HUES6 (cell line): ENCODE measurements around the gene RELL2.

Experiments
- H3K27ac ChIP-seq: 2 replicates; pipeline ENCODE4 v1.7.0; 2013; ENCODE audit warnings: low read depth, mild to moderate bottlenecking, low read length, inconsistent platforms
- H3K27me3 ChIP-seq: 2 replicates; pipeline ENCODE4 v1.6.1; 2013; ENCODE audit warnings: low read length; ENCODE audit not compliant: control insufficient read depth, insufficient read depth
- H3K36me3 ChIP-seq: 2 replicates; pipeline ENCODE4 v1.6.1; 2013; ENCODE audit warnings: low read length; ENCODE audit not compliant: control insufficient read depth, insufficient read depth
- H3K4me1 ChIP-seq: 2 replicates; pipeline ENCODE4 v1.6.1; 2013; ENCODE audit warnings: low read length; ENCODE audit not compliant: control insufficient read depth, insufficient read depth
- H3K4me3 ChIP-seq: 2 replicates; pipeline ENCODE4 v1.5.1; 2013; ENCODE audit warnings: low read depth, low read length
- H3K9ac ChIP-seq: one replicate; pipeline ENCODE4 v1.6.1; 2013; ENCODE audit warnings: mild to moderate bottlenecking, low read length
- H3K9me3 ChIP-seq: 2 replicates; pipeline ENCODE4 v1.6.1; 2013; ENCODE audit warnings: low read depth, low read length; ENCODE audit not compliant: control insufficient read depth, insufficient read depth

RELL2 gene

DNA sequence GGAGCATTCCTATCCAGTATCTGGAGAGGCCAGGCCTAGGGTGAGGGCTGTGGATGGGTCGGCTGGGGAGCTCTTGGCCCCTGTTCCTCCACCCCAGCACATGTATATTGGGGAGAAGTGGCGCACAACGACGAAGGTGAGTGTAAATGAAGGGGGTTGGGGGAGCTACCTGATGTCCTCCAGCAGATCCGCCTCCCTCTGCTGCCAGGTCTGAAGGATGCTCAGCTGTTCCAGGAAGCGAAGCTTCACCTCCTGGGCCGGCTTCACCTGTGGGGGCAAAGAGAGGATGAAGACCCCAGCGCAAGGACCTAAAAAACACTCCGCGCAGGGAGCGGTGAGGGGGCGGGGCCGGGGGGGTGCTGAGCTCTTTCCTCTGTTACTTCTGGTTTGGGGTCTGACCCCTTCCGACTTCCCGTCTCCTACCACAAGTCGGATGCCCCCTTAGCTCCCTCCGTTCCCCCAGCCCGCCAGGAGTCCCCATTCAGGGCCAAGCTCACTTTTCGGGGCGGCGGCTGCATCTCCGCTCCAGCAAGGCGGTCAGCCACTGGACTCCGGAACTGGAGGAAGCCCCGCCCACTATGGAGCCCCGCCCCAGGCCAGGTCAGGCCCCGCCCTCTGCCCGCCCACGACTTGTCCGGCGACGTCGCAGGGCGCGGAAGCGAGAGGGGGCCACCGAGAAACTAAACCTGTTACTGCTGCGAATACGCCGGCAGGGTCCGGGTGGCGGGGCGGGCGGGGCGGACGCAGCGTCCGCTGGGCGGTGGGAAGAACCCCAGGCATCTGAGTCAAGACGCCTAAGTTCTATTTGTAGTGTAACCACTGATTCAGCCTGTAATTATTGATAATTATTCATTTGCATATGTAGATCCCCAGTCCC, 14.3 kb downstream of the RELL2 start, which contains the start of gene FCHSD1:
Gene FCHSD1 (minus strand): TSS at position 568 of the 877 bp plus-strand sequence. CDS start 50 bp downstream, at position 518.
- Histone ChIP-seq H3K4me3 (peak within 1 kb of the TSS; percentile 84), H3K9me3 (no peaks in the 10 kb centered on the region), H3K9ac (peak within 1 kb of the TSS; percentile 45), H3K27me3 (no peaks in the 10 kb centered on the region), H3K4me1 (peaks cover 13% of the 10 kb centered on the region), H3K36me3 (peaks cover 31% of the 10 kb centered on the region), H3K27ac (no peak within 1 kb of the TSS)

DNA sequence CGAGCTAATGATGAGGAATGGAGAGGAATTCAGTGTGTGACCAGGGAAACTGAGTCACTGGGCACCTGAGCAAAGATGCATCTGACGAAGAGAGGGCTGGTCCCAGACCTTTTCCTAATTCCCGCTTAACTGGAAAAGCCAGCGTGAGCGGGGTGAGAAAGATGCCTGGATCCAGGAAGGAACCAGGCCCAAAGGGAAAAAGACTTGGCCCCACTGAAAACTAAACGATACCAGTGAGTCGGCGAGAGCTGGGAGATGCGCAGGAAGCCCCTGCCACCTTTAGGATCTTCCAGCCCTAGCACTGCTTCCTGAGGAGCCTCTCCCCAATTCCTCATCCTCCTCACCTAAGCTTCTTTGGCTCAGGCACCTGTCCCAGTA, 14.9 kb downstream of the RELL2 start:
- Histone ChIP-seq H3K27me3 (no peaks in the 10 kb centered on the region), H3K36me3 (peaks cover 33% of the 10 kb centered on the region), H3K4me3 (peak overlapping the region; percentile 84), H3K9me3 (no peaks in the 10 kb centered on the region), H3K27ac (no peak overlapping the region), H3K4me1 (peaks cover 13% of the 10 kb centered on the region), H3K9ac (no peak overlapping the region)

DNA sequence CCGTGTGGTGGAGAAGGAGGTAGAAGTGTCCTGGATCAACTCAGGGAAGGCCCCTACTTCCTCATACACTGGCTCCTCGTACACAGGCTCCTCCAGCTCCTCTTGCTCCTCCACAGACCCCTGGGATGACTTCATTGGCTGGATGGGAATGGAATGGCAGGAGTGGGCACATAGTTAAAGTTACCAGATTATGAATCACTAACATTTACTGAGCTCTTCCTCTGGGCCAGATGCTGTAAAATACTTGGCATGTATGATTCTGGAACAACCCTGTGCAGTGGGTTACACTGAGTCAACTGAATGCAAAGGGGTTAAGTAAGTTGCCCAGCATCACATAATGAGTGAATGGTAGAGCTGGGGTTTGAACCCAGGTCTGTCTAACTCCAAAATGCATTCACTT, 17.5 kb downstream of the RELL2 start:
- peaks cover 13% of the 10 kb centered on the region for H3K4me1 ChIP-seq
- peaks cover 51% of the 10 kb centered on the region for H3K36me3 ChIP-seq
- no peaks in the 10 kb centered on the region for H3K9me3 ChIP-seq
- no peaks in the 10 kb centered on the region for H3K27me3 ChIP-seq
- no peak overlapping the region for H3K9ac ChIP-seq
- H3K4me3 ChIP-seq = no peak overlapping the region
- no peak overlapping the region for H3K27ac ChIP-seq

DNA sequence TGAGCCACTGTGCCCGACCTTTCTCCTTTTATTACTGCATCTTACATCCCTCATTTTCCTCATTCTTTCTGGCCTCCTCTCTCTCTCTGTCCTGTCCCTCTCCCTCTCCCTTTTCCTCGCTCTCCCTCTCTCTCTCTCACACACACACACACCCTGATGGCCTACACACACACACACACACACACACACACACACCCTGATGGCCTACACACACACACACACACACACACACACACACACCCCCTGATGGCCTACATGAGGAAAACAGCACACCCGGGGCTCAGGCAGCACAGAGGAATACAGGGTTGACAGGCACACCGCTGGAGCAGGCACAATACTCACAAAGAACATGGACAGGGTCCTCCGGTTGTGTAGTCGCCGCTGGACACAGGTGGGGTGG, 18.2 kb downstream of the RELL2 start:
- Histone ChIP-seq H3K27me3 (no peaks in the 10 kb centered on the region), H3K36me3 (peaks cover 58% of the 10 kb centered on the region), H3K4me1 (peaks cover 12% of the 10 kb centered on the region), H3K27ac (no peak overlapping the region), H3K9ac (no peak overlapping the region), H3K4me3 (no peak overlapping the region), H3K9me3 (no peaks in the 10 kb centered on the region)

DNA sequence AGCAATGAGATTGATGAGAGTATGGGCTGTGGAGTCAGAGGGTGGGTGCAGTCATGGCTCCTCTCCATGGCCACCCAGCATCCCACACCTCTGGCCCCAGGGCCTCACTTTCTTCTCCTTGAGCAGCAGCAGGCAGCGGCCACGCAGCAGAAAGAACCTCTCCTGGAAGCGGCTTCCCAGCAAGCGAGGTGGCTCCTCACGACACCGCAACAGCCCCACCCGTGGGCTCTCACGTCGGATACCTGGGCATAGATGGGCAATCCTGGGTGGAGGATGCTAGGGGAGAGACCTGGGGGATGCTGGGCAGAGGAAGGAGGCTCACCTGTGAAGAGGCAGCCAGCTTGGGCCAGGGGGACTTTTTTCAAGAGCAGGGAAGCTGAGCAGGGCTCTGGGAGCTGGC, 19.6 kb downstream of the RELL2 start:
- no peak overlapping the region for H3K9ac ChIP-seq
- no peaks in the 10 kb centered on the region for H3K27me3 ChIP-seq
- peaks cover 4% of the 10 kb centered on the region for H3K4me1 ChIP-seq
- H3K4me3 ChIP-seq = no peak overlapping the region
- H3K36me3 ChIP-seq = peaks cover 63% of the 10 kb centered on the region
- no peaks in the 10 kb centered on the region for H3K9me3 ChIP-seq
- no peak overlapping the region for H3K27ac ChIP-seq

DNA sequence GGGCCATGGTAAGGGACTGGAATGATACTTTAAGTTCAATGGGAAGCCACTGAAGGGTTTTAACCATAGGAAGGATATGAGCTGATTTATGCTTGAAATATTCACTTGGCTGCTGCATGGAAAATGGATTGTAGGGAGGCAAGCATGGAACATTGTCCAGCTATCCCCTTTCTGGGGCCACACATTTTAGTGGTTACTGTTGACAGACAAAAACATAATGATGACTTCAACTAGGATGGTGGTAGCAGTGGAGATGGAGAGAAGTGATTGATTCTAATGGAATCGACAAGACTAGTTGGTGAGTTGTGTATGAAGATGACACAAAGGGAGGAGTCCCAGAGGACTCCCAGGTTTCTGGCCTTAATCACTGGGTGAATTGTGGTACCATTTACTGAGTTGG, 20.6 kb downstream of the RELL2 start:
- peaks cover 69% of the 10 kb centered on the region for H3K36me3 ChIP-seq
- H3K9ac ChIP-seq = no peak overlapping the region
- no peaks in the 10 kb centered on the region for H3K9me3 ChIP-seq
- no peaks in the 10 kb centered on the region for H3K4me1 ChIP-seq
- no peak overlapping the region for H3K4me3 ChIP-seq
- H3K27ac ChIP-seq = no peak overlapping the region
- no peaks in the 10 kb centered on the region for H3K27me3 ChIP-seq

DNA sequence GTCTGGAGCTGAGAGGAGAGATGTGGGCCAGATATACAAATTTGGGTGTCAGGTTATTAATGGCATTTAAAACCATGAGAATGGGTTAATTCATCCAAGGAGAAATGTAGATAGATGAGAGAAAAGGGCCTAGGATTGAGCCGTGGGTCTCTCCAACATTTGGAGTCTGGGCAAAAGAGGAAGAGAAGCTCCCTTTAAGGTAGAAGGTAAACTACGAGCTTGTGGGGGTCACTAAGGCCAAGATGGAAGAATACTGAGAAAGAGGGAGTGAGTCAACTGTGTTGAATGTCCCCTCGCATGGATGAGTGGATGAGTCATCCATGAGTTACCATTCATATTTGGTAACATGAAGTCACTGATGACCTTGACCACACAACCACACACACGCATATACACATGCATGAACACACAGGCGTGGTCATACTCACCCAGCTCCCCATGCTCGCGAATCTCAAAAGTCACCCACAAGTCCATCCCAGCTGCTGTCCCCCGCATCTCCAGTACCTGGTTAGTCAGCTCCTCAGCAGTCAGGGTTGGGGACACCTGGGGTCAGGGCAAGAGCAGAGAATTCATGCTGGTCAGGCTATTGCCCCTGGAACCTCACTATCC, 21.2 kb downstream of the RELL2 start:
- Histone ChIP-seq H3K36me3 (peaks cover 76% of the 10 kb centered on the region), H3K27me3 (no peaks in the 10 kb centered on the region), H3K27ac (no peak overlapping the region), H3K4me1 (no peaks in the 10 kb centered on the region), H3K9me3 (no peaks in the 10 kb centered on the region), H3K9ac (no peak overlapping the region), H3K4me3 (no peak overlapping the region)

DNA sequence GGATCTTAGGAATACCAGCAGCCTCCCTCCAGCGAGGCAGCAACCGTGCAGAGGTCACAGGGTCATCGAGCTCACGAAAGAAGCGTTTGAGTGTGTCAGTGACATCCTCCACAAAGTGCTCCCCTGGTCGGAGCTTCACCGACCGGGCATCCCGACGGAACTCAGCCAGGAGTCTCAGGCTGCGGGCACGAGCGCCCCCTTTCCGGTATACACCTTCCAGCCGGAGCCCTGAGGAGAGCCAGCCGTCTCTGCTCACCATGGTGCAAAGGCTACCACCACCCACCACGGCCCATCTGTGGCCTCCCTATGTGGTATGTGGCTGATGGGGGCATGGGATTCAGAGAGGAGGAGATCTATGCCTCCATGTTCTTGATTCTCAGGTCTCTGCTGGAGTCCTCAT, 25.2 kb downstream of the RELL2 start:
- Histone ChIP-seq H3K4me1 (no peaks in the 10 kb centered on the region), H3K27me3 (no peaks in the 10 kb centered on the region), H3K4me3 (no peak overlapping the region), H3K9ac (no peak overlapping the region), H3K36me3 (peaks cover 58% of the 10 kb centered on the region), H3K9me3 (no peaks in the 10 kb centered on the region), H3K27ac (no peak overlapping the region)

DNA sequence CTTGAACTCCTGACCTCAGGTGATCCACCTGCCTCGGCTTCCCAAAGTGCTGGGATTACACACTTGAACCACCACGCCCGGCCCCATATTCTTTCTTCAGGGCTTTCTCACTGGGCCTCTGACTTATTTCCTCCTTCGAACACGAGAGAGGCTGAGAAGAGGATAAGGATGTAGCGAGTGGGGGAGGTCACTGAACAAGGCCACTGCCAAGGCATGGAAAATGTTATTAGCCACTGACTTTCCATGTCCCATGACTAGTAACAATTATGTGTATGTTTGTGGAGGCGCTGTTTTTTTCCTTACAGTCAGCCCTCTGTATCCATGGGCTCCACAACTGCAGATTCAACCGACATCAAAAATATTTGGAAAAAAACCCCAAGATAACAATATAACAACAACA, 26.7 kb downstream of the RELL2 start:
- Histone ChIP-seq H3K27me3 (no peaks in the 10 kb centered on the region), H3K36me3 (peaks cover 47% of the 10 kb centered on the region), H3K4me3 (no peak overlapping the region), H3K9ac (no peak overlapping the region), H3K9me3 (no peaks in the 10 kb centered on the region), H3K27ac (no peak overlapping the region), H3K4me1 (no peaks in the 10 kb centered on the region)

DNA sequence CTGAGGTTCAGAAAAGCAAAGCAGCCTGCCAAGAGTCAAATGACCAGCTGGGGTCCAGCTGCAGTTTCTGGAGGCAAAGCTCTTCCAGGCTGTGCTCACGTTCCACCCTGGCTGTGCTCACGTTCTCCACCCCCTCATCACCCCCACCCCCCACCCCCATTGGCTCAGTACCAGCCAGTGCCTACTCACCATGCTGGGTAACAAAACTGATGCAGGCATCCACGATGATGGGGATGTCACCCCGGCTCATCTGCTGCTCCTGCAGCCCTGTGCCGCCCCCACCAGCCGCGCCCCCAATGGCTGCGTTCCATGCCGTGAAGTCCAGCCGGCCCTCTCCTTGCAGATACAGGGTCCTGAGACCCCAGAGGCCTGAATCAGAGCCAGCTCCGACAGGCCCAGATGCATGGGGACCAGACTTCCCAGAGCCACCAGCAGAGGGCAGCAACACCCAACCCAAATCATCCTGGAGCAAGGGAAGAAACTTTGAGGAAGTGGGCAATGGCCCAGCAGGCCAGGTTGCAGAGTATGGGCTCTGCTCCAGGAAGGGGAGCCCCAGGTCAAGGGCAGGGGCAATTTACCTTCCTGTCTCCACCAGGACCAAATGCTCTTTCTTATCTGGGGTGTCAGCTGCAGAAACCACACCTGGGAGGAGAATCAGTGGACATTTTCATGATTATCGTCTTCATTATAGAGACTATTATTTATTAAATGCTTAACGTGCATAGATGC, 28.1 kb downstream of the RELL2 start:
- Histone ChIP-seq H3K27me3 (no peaks in the 10 kb centered on the region), H3K9me3 (no peaks in the 10 kb centered on the region), H3K36me3 (peaks cover 49% of the 10 kb centered on the region), H3K4me3 (no peak overlapping the region), H3K4me1 (no peaks in the 10 kb centered on the region), H3K27ac (no peak overlapping the region), H3K9ac (no peak overlapping the region)
